ENCODE measurements around the gene ANXA1. TPM values are rescaled to one million over a fixed set of nuclear protein-coding genes. Genes with fewer than 3 reads are reported as not detected.

Gene ANXA1, protein sequence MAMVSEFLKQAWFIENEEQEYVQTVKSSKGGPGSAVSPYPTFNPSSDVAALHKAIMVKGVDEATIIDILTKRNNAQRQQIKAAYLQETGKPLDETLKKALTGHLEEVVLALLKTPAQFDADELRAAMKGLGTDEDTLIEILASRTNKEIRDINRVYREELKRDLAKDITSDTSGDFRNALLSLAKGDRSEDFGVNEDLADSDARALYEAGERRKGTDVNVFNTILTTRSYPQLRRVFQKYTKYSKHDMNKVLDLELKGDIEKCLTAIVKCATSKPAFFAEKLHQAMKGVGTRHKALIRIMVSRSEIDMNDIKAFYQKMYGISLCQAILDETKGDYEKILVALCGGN
- total RNA-seq: 1,056 and 1,273 TPM in 2 replicates

DNA sequence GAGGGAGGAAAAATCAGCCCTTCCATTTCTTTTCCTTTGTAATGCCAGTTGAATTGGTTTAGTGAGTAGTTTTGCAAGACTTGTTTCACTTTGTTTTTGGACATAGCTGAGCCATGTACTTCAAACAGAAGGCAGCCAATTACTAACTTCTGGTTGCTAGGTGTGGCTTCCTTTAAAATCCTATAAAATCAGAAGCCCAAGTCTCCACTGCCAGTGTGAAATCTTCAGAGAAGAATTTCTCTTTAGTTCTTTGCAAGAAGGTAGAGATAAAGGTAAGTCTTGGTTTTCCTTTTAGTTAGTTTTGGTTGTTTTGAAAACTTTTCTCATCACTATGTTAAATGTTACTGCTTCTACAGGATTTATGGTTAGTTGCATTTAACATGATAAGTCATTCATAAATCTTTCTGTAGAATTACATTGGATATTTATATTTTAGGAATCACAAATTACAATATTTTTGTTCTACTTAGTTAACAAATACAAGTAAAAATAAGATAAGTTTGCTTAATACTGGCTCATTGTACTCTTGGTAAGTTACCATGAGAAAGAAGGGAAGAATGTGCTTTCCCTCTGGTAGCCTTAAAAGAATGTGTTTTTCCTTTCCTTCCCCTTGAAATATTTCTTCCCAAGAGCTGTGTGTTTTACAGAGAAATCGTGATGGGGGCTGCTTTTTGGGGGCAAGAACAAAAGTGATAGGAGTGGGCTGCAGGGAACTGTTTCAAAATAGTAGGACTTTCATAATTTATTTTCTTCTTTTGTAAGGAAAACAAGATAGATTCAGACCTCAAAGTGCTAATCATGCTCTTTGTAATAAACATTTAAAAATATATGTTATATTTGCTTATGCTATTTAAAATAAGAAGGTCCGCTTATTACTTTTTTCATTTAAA, at the start of gene ANXA1:
TSS of gene ANXA1 (plus strand) at position 213 of the 890 bp plus-strand sequence. CDS start 6,671 bp downstream, outside the sequence.

Other genes with a start within 250 kb of the ANXA1 start
- gene ALDH1A1, start 198.8 kb upstream of the ANXA1 start, total RNA-seq: 109 and 3,182 TPM in 2 replicates